BLaER1 treated with 17β-estradiol and CSF1 and Interleukin-3, amounts not matched to agents 10 nM and 100 nM (cell line): ENCODE measurements around the gene UPB1.

Experiments used
- H3K27ac ChIP-seq, 11 experiments: shearing (Covaris generic); formaldehyde crosslinking; 2 replicates each; pipeline ENCODE4 v1.8.1; 2022
- H3K27me3 ChIP-seq, 11 experiments: shearing (Covaris generic); formaldehyde crosslinking; 2 replicates each; pipeline ENCODE4 v1.8.1; 2022
- H3K36me3 ChIP-seq, 11 experiments: shearing (Covaris generic); formaldehyde crosslinking; 2 replicates each; pipeline ENCODE4 v1.8.1; 2022
- H3K4me1 ChIP-seq, 10 experiments: shearing (Covaris generic); formaldehyde crosslinking; 2 replicates each; pipeline ENCODE4 v1.8.1; 2022
- H3K4me2 ChIP-seq, 11 experiments: shearing (Covaris generic); formaldehyde crosslinking; 2 replicates each; pipeline ENCODE4 v1.8.1; 2022
- H3K4me3 ChIP-seq, 10 experiments: shearing (Covaris generic); formaldehyde crosslinking; 2 replicates each; pipeline ENCODE4 v1.8.1; 2022
- H3K9ac ChIP-seq, 11 experiments: shearing (Covaris generic); formaldehyde crosslinking; 2 replicates each; pipeline ENCODE4 v1.8.1; 2022
- H3K9me3 ChIP-seq, 11 experiments: shearing (Covaris generic); formaldehyde crosslinking; replicated peaks in 1 of 11; 2 replicates each; pipeline ENCODE4 v1.8.1; 2022
- H4K20me1 ChIP-seq, 11 experiments: shearing (Covaris generic); formaldehyde crosslinking; 2 replicates each; pipeline ENCODE4 v1.8.1; 2022
- Cebpa-rat ChIP-seq, 11 experiments: shearing (Covaris generic); IDR thresholded peaks; 2 replicates each; pipeline ENCODE4 v1.8.1; 2022

Gene UPB1

DNA sequence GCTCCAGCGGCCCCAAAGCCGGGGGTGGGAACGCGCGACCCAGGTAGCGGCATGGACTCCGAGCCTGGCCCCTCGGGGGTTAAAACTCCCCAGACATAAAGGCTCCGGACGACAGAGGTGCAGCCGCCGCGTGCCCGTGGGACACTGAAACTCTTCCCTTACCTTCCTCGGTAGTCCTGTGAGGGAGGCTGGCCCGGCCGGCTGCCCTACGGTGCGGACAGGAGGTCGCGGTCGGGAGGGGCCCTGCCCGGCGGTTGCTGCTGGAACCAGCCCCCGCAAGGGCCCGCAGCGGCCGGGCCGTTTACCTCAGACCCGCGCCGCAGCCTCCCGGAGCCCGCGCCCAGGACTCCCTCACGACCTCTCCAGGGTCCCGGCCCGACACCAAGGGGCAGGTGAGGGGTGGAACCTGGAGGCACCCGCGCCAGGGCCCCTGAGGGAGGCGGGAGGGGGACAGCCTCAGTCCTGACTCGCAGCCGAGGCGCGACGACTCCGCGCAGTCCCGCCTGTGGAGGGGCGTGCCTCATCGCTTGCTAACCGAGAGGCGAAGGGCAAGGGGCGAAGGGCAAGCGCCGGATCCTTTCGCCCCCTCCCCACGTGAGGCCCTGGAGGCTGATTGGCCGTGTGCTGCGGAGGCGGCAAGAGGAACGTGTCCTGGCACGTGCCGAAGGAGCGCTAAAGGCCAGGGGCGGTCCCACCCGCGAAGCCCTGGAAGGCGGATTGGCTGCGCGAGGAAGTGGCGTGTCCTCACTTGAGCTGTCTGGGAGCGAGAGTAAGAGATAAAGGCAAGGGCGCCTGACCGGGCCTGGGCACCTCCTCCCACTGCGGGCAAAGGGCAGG lies at the start of gene UPB1:
UPB1 (plus strand) TSS at position 805 of the 837 bp plus-strand sequence. CDS start 72 bp downstream, outside the sequence.
- Histone ChIP-seq H3K4me3 (no peak within 1 kb of the TSS), H3K27ac (no peak within 1 kb of the TSS), H3K4me2 (no peak within 1 kb of the TSS), H3K9me3 (peaks cover 0 to 14% (median 9%) of the 10 kb centered on the region in 11 experiments; a peak in 9 of 22 replicates), H3K27me3 (no peaks in the 10 kb centered on the region), H3K4me1 (peaks cover 16 to 40% (median 25%) of the 10 kb centered on the region in 10 experiments), H3K9ac (no peak within 1 kb of the TSS), H3K36me3 (no peaks in the 10 kb centered on the region), H4K20me1 (no peaks in the 10 kb centered on the region)
- TF ChIP-seq Cebpa-rat (IDR thresholded peaks at IDR 0.05): no peak

DNA sequence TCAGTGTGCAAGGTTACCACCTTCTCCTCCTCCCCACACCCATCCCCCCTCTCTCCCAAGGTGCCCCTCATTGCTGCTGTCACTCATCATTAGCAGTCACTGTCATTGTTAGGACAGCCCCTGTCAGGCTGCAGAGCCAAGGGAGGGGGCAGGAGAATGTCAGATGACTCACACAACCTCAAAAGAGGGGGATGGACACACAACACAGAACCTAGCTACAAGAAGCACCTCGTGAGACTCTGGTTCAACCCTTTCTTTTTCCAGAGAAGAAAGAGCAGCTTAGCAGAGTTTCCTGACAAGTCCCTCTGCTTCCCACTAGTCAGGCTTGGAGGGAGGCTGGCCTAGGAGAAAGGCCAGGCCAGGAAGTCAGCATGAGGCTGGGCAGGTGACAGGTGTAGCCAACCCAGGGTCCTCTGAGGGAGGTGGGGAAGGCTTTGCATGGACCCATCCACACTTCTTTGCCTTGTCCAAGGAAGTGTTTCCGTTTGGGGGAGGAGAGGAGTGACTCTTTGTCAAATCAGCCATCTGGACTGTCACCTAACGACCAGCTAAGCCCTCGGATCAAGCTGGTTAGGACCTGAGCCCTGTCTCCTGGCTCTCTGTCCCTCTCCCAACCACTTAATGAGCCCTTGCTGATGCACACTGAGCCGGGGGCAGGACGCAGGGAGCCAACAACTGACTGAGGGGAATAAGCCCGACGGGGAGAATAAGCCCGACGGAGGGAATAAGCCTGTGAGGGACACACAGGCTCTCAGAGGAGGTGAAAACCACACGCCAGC lies 49.5 kb upstream of the UPB1 start:
- peaks cover 70 to 86% (median 77%) of the 10 kb centered on the region in 10 experiments for H3K4me1 ChIP-seq
- no peaks in the 10 kb centered on the region for H3K9me3 ChIP-seq
- peak overlapping the region in 2 of 11 experiments; percentile 6 to 34; a peak in 2 of 22 replicates for H3K27ac ChIP-seq
- H3K4me3 ChIP-seq: no peak overlapping the region
- peak overlapping the region in 5 of 11 experiments; percentile 12 to 46 (median 39); a peak in 5 of 22 replicates for H3K9ac ChIP-seq
- TF ChIP-seq Cebpa-rat (IDR thresholded peaks at IDR 0.05): no peak
- peak overlapping the region; percentile 67 to 99 (median 81) for H3K4me2 ChIP-seq
- no peaks in the 10 kb centered on the region for H4K20me1 ChIP-seq
- no peaks in the 10 kb centered on the region for H3K36me3 ChIP-seq
- no peaks in the 10 kb centered on the region for H3K27me3 ChIP-seq

DNA sequence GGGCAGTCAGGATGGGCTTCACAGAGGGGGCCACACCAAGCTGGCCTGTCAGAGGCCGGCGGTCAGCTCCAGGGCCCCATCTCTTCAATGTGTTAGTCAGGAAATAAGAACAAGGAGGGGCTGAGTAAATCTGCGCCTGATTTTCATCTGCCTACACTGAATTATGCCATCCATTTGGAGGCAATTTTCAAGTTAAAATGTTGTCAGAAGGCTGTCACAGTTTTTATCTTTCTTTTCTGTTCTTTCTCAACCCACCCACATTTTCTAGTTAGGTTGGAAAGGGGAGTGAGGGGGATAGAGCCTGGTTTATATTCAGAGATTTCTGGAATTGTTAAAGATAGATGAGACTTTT lies 48.9 kb upstream of the UPB1 start:
- no peak for TF ChIP-seq Cebpa-rat (IDR thresholded peaks at IDR 0.05)
- Histone ChIP-seq H3K9me3 (peaks cover 1 to 5% (median 3%) of the 10 kb centered on the region in 11 experiments; a peak in 10 of 22 replicates), H3K27me3 (no peaks in the 10 kb centered on the region)

DNA sequence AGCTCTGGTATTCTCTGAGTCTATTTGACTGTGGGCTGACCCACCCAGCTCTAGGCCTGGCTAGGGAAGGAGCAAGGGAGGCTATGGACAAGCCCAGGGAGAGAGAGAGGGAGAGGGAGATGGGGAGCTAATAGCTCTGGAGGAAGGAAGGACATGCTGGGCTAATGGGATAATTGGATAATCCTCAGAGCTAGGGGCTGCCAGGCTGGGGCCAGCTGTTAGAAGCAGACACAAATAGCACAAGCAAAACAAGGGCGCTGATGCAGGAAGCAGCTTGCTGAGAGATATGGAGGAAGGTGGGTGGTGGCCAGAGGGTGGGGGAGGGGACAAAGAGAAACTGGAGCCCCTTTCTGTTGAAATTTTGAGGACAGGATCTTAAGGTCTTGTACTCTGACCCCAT lies 44.5 kb upstream of the UPB1 start:
- Histone ChIP-seq H4K20me1 (no peaks in the 10 kb centered on the region), H3K4me1 (peaks cover 26 to 49% (median 36%) of the 10 kb centered on the region in 10 experiments), H3K4me2 (peak overlapping the region; percentile 69 to 87 (median 76)), H3K27me3 (no peaks in the 10 kb centered on the region), H3K4me3 (no peak overlapping the region), H3K36me3 (no peaks in the 10 kb centered on the region), H3K9ac (peak overlapping the region in 7 of 11 experiments; percentile 8 to 61 (median 53); a peak in 10 of 22 replicates), H3K27ac (peak overlapping the region in 10 of 11 experiments; percentile 25 to 75 (median 72); a peak in 18 of 22 replicates), H3K9me3 (peaks cover 5 to 14% (median 9%) of the 10 kb centered on the region in 11 experiments; a peak in 11 of 22 replicates)
- TF ChIP-seq Cebpa-rat (IDR thresholded peaks at IDR 0.05): no peak

More for the DNA sequence above, 48.9 kb upstream of the UPB1 start:
- 0 out of 22 replicates have a peak overlapping the region, but pooled peaks of 1 of the 11 experiments have one; percentile 6 for H3K27ac ChIP-seq
- H3K9ac ChIP-seq: peak overlapping the region in 3 of 11 experiments; percentile 12 to 39 (median 13); a peak in 3 of 22 replicates
- no peaks in the 10 kb centered on the region for H4K20me1 ChIP-seq
- H3K4me2 ChIP-seq: peak overlapping the region in 8 of 11 experiments; percentile 67 to 98 (median 83); a peak in 11 of 22 replicates
- H3K36me3 ChIP-seq: no peaks in the 10 kb centered on the region
- peaks cover 70 to 86% (median 76%) of the 10 kb centered on the region in 10 experiments for H3K4me1 ChIP-seq
- no peak overlapping the region for H3K4me3 ChIP-seq

DNA sequence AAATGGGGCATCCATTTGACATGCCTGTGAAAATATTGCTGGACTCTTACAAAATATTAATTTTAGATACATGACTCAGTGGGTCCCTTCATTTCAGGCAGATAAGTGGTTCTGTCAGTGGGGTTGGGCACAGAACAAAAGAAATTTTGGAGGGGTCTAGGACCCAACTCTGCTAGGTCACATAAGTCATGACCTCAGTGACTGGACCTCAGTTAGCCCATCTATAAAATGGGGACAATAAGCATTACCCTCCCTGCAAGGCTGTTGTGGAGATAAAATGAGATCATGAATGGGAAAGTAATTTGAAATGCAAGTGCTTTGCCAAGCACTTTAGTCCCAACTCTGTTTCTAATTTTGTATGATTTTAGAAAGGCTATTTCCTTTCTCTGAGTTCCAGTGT lies 44.0 kb upstream of the UPB1 start:
- Histone ChIP-seq H3K4me1 (peaks cover 21 to 49% (median 31%) of the 10 kb centered on the region in 10 experiments), H3K9ac (peak overlapping the region in 1 of 11 experiments; percentile 53; a peak in 1 of 22 replicates), H3K9me3 (peaks cover 5 to 14% (median 9%) of the 10 kb centered on the region in 11 experiments; a peak in 11 of 22 replicates), H3K36me3 (no peaks in the 10 kb centered on the region), H4K20me1 (no peaks in the 10 kb centered on the region), H3K27me3 (no peaks in the 10 kb centered on the region), H3K4me2 (peak overlapping the region in 10 of 11 experiments; percentile 69 to 87 (median 76); a peak in 19 of 22 replicates), H3K4me3 (no peak overlapping the region), H3K27ac (peak overlapping the region in 9 of 11 experiments; percentile 43 to 75 (median 72); a peak in 16 of 22 replicates)
- no peak for TF ChIP-seq Cebpa-rat (IDR thresholded peaks at IDR 0.05)

DNA sequence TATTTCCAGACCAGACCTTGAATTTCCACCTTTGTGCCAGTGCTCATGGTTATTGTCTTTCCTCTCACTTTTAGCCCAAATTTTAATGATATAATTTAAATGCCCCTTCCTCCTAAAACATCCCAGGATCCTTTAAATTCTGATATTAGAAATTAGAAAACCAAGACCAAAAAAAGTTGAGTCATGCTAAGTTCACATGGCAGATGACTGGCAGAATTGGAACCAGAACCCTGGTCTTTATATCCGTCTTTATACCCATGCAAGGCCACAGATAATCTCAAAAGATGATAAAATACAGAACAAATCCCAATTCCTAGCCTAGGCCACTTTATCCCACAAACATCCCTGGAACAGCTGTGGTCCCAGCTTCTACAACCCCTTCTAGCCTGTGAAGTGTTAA lies 41.3 kb upstream of the UPB1 start:
- Histone ChIP-seq H3K27me3 (no peaks in the 10 kb centered on the region), H3K9me3 (peaks cover 5 to 14% (median 9%) of the 10 kb centered on the region in 11 experiments; a peak in 11 of 22 replicates), H3K9ac (no peak overlapping the region), H3K4me1 (peaks cover 20 to 40% (median 27%) of the 10 kb centered on the region in 10 experiments), H3K27ac (no peak overlapping the region), H4K20me1 (no peaks in the 10 kb centered on the region), H3K4me2 (no peak overlapping the region), H3K36me3 (no peaks in the 10 kb centered on the region), H3K4me3 (no peak overlapping the region)
- no peak for TF ChIP-seq Cebpa-rat (IDR thresholded peaks at IDR 0.05)

DNA sequence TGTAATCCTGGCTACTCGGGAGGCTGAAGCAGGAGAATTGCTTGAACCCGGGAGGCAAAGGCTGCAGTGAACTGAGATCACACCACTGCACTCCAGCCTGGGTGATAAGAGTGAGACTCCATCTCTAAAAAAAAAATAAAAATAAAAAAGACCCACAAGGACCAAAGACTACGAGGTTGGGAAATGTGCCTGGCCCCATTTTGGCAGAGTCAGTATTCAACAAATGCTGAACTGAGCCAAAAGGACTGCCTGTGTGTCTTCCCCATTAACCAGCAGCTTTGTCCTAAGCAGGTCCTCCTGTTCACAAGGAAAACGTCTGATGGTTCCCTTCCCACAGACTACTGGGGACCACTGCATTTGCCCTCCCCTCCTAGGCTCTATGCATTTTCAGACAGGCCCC lies 40.1 kb upstream of the UPB1 start:
- Histone ChIP-seq H3K4me2 (peak overlapping the region in 4 of 11 experiments; percentile 3 to 66 (median 42); a peak in 6 of 22 replicates), H3K27ac (no peak overlapping the region), H3K9ac (no peak overlapping the region), H3K36me3 (no peaks in the 10 kb centered on the region), H3K4me1 (peaks cover 12 to 38% (median 16%) of the 10 kb centered on the region in 10 experiments), H3K9me3 (peaks cover 5 to 14% (median 9%) of the 10 kb centered on the region in 11 experiments; a peak in 11 of 22 replicates), H3K27me3 (no peaks in the 10 kb centered on the region), H4K20me1 (no peaks in the 10 kb centered on the region), H3K4me3 (no peak overlapping the region)
- TF ChIP-seq Cebpa-rat (IDR thresholded peaks at IDR 0.05): no peak

DNA sequence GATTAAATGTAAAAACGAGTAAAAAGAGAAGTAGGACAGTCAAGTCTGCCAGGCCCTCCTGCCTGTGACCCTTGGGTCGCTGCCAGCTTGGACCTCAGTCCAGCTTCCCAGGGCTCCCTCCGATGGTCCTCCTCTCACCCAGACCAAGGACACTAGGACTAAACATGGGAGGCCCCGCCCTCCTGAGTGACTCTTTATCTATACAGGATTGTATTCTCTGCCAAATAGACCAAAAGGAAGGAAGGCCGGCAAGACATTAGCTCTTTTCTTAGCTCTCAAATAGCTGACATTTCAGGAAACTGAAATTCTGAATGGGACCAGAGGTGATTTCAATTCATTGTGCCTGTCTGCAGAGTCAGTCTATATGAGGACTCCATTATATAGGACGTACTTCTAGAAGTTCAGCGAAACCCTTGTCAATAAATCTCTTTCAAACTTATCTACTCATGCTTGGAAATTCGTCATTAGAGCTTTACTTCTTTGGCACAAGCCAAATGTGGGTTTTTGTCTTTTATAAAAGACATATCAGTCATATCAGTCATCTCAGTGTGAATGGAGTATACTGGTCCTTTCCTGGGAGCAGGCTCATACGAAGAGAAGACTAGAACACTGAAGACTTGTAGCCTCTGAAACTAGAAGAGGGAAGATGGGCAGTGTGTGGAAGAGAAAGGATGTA lies 39.2 kb upstream of the UPB1 start:
- H4K20me1 ChIP-seq: no peaks in the 10 kb centered on the region
- no peak overlapping the region for H3K9ac ChIP-seq
- no peak overlapping the region for H3K27ac ChIP-seq
- no peak for TF ChIP-seq Cebpa-rat (IDR thresholded peaks at IDR 0.05)
- no peaks in the 10 kb centered on the region for H3K27me3 ChIP-seq
- peaks cover 3 to 38% (median 12%) of the 10 kb centered on the region in 10 experiments for H3K4me1 ChIP-seq
- peak overlapping the region in 5 of 11 experiments; percentile 3 to 66 (median 36); a peak in 7 of 22 replicates for H3K4me2 ChIP-seq
- peaks cover 5 to 13% (median 9%) of the 10 kb centered on the region in 11 experiments; a peak in 11 of 22 replicates for H3K9me3 ChIP-seq
- no peak overlapping the region for H3K4me3 ChIP-seq
- no peaks in the 10 kb centered on the region for H3K36me3 ChIP-seq
